HS-27A (cell line): Measurements from ENCODE around the gene TMEM130.
"Not testable (repeated sequence)": the region's sequence is repeated elsewhere in the genome, so short reads cannot be mapped to it uniquely, and the experiment has no call there.

Experiments used
- DNase-seq: peaks from one replicate; pipeline ENCODE4 v3.0.0-alpha.2; 2012; ENCODE audit warnings: low read depth, missing footprints

Gene TMEM130

GRCh38 chr7:98877146-98877545 lies 7.3 kb upstream of the TMEM130 start:
- DNase-seq, result no peak

- DNase-seq, result no peak
Measured at GRCh38 chr7:98875501-98875900, 5.7 kb upstream of the TMEM130 start.

- DNase-seq, result no peak
Measured at GRCh38 chr7:98874942-98875341, 5.1 kb upstream of the TMEM130 start.

GRCh38 chr7:98873610-98874009 lies 3.8 kb upstream of the TMEM130 start:
- not testable (repeated sequence) for DNase-seq

- no peak for DNase-seq
Measured at GRCh38 chr7:98872328-98872924, 2.6 kb upstream of the TMEM130 start.

GRCh38 chr7:98870807-98871491 lies 1.1 kb upstream of the TMEM130 start:
- no peak for DNase-seq

- DNase-seq, result no peak
Measured at GRCh38 chr7:98870121-98870651, 372 bp upstream of the TMEM130 start.

GRCh38 chr7:98869027-98869596 lies 702 bp downstream of the TMEM130 start:
- DNase-seq, result no peak

- no peak for DNase-seq
Measured at GRCh38 chr7:98868450-98868849, 1.4 kb downstream of the TMEM130 start.

- DNase-seq, result no peak
Measured at GRCh38 chr7:98866765-98867164, 3.0 kb downstream of the TMEM130 start.

- DNase-seq, result no peak
Measured at GRCh38 chr7:98866351-98866750, 3.5 kb downstream of the TMEM130 start.

GRCh38 chr7:98864731-98865453 lies 4.9 kb downstream of the TMEM130 start:
- no peak for DNase-seq

GRCh38 chr7:98863601-98864000 lies 6.2 kb downstream of the TMEM130 start:
- DNase-seq, result no peak

- DNase-seq, result no peak
Measured at GRCh38 chr7:98862716-98863420, 6.9 kb downstream of the TMEM130 start.

- no peak for DNase-seq
Measured at GRCh38 chr7:98862203-98862602, 7.6 kb downstream of the TMEM130 start.

- DNase-seq, result no peak
Measured at GRCh38 chr7:98860071-98860470, 9.7 kb downstream of the TMEM130 start.

GRCh38 chr7:98855610-98856422 lies 14.0 kb downstream of the TMEM130 start:
- DNase-seq, result no peak

- no peak for DNase-seq
Measured at GRCh38 chr7:98852826-98853225, 17.0 kb downstream of the TMEM130 start.

- no peak for DNase-seq
Measured at GRCh38 chr7:98848918-98849317, 20.9 kb downstream of the TMEM130 start.

GRCh38 chr7:98842552-98842951 lies 27.3 kb downstream of the TMEM130 start:
- DNase-seq, result not testable (repeated sequence)
